NT2/D1 (cell line): ENCODE results near the gene STS.

Experiments used
- DNase-seq: peaks from one replicate; pipeline ENCODE4 v3.0.0-alpha.2; 2011; ENCODE audit warnings: low read depth, low spot score
- H3K27me3 ChIP-seq: 2 replicates; pipeline ENCODE4 v1.6.0; 2011; ENCODE audit warnings: mild to moderate bottlenecking; ENCODE audit not compliant: insufficient read length, insufficient read depth
- H3K36me3 ChIP-seq: 2 replicates; pipeline ENCODE4 v1.6.1; 2011; ENCODE audit warnings: mild to moderate bottlenecking, low read length, mixed read lengths; ENCODE audit not compliant: insufficient read depth, insufficient read length
- H3K4me1 ChIP-seq: 2 replicates; pipeline ENCODE4 v1.5.1; 2011; ENCODE audit not compliant: insufficient read depth, insufficient read length
- H3K4me3 ChIP-seq: 2 replicates; pipeline ENCODE4 v1.5.1; 2011; ENCODE audit warnings: low read depth; ENCODE audit not compliant: insufficient read length
- H3K9ac ChIP-seq: 2 replicates; pipeline ENCODE4 v1.6.0; 2011; ENCODE audit warnings: low read depth; ENCODE audit not compliant: insufficient read length
- H3K9me3 ChIP-seq: 2 replicates; pipeline ENCODE4 v1.5.1; 2011; ENCODE audit warnings: mild to moderate bottlenecking, low read length; ENCODE audit not compliant: insufficient read depth
- SUZ12 ChIP-seq: IDR thresholded peaks from 2 replicates; pipeline ENCODE4 v1.6.1; 2011; ENCODE audit not compliant: insufficient read length, insufficient read depth; ENCODE audit errors: extremely low read depth
- YY1 ChIP-seq: IDR thresholded peaks from 2 replicates; pipeline ENCODE4 v1.6.1; 2011; ENCODE audit not compliant: insufficient read length, insufficient read depth
- ZNF274 ChIP-seq: IDR thresholded peaks from 2 replicates; pipeline ENCODE4 v1.6.1; 2011; ENCODE audit warnings: mild to moderate bottlenecking, low read depth, low read length

Gene STS

GRCh38 chrX:7190157-7190556 is 42.6 kb downstream of the STS start:
- Histone ChIP-seq H3K27me3 (no peaks in the 10 kb centered on the region), H3K4me3 (no peak overlapping the region), H3K9me3 (no peaks in the 10 kb centered on the region; the same call in 1 of the 2 replicates), H3K9ac (no peak overlapping the region), H3K36me3 (no peaks in the 10 kb centered on the region), H3K4me1 (no peaks in the 10 kb centered on the region)
- no peak for DNase-seq
- no peak for TF ChIP-seq YY1
- no peak for TF ChIP-seq SUZ12
- TF ChIP-seq ZNF274 = no peak

GRCh38 chrX:7191681-7192110 is 44.2 kb downstream of the STS start:
- Histone ChIP-seq H3K4me3 (no peak overlapping the region), H3K36me3 (no peaks in the 10 kb centered on the region), H3K4me1 (no peaks in the 10 kb centered on the region), H3K9me3 (no peaks in the 10 kb centered on the region; the same call in 1 of the 2 replicates), H3K27me3 (no peaks in the 10 kb centered on the region), H3K9ac (no peak overlapping the region)
- TF ChIP-seq SUZ12 (no peak), ZNF274 (no peak), YY1 (no peak)
- DNase-seq = no peak

- no peak for TF ChIP-seq YY1
- no peak for TF ChIP-seq SUZ12
- TF ChIP-seq ZNF274 = no peak
- H3K27me3 ChIP-seq = no peaks in the 10 kb centered on the region
- no peak overlapping the region for H3K9ac ChIP-seq
- no peak for DNase-seq
- no peaks in the 10 kb centered on the region for H3K4me1 ChIP-seq
- H3K36me3 ChIP-seq = no peaks in the 10 kb centered on the region
- no peaks in the 10 kb centered on the region; the same call in 1 of the 2 replicates for H3K9me3 ChIP-seq
- H3K4me3 ChIP-seq = no peak overlapping the region
Observed at GRCh38 chrX:7192871-7193270, 45.4 kb downstream of the STS start.

- TF ChIP-seq YY1 (no peak), SUZ12 (no peak), ZNF274 (no peak)
- Histone ChIP-seq H3K9ac (no peak overlapping the region), H3K9me3 (no peaks in the 10 kb centered on the region; the same call in 1 of the 2 replicates), H3K4me3 (no peak overlapping the region), H3K36me3 (no peaks in the 10 kb centered on the region), H3K4me1 (no peaks in the 10 kb centered on the region), H3K27me3 (no peaks in the 10 kb centered on the region)
- no peak for DNase-seq
Observed at GRCh38 chrX:7194606-7195005, 47.1 kb downstream of the STS start.
